ENCODE measurements around the gene DENND6A.
A peak's percentile ranks its signal among the peaks of the same experiment; 100 is the strongest.

Gene DENND6A

GRCh38 chr3:57598765-57599360 is 94.0 kb downstream of the DENND6A start:
- H3K9ac ChIP-seq (ENCODE audit: low read depth, low read length) = peak overlapping the region; percentile 25; the same call in 1 of the 2 replicates
- peaks cover 14% of the 10 kb centered on the region for H3K36me3 ChIP-seq (ENCODE audit: control insufficient read depth, insufficient read depth, low read length)
- H3K27ac ChIP-seq (ENCODE audit: low read depth, low read length) = peak overlapping the region; percentile 99

GRCh38 chr3:57597127-57597923 is 95.6 kb downstream of the DENND6A start, which contains the start of gene ARF4:
Gene ARF4 (minus strand): TSS chr3:57597344. CDS start chr3:57597140, 204 bp downstream.
- Histone ChIP-seq H3K27me3 (ENCODE audit: control insufficient read depth, insufficient read depth, low read length) (no peaks in the 10 kb centered on the region), H3K9me3 (ENCODE audit: control insufficient read depth, insufficient read depth, low read length) (no peaks in the 10 kb centered on the region), H3K36me3 (ENCODE audit: control insufficient read depth, insufficient read depth, low read length) (peaks cover 22% of the 10 kb centered on the region), H3K4me3 (ENCODE audit: low read depth, low read length) (peak within 1 kb of the TSS; percentile 97), H3K27ac (ENCODE audit: low read depth, low read length) (peak within 1 kb of the TSS; percentile 99), H3K9ac (ENCODE audit: low read depth, low read length) (peak within 1 kb of the TSS; percentile 98), H3K4me1 (ENCODE audit: control insufficient read depth, insufficient read depth, low read length) (peaks cover 19% of the 10 kb centered on the region)

More at GRCh38 chr3:57598765-57599360, 94.0 kb downstream of the DENND6A start:
- Histone ChIP-seq H3K9me3 (ENCODE audit: control insufficient read depth, insufficient read depth, low read length) (no peaks in the 10 kb centered on the region), H3K27me3 (ENCODE audit: control insufficient read depth, insufficient read depth, low read length) (no peaks in the 10 kb centered on the region), H3K4me3 (ENCODE audit: low read depth, low read length) (peak overlapping the region; percentile 97), H3K4me1 (ENCODE audit: control insufficient read depth, insufficient read depth, low read length) (peaks cover 19% of the 10 kb centered on the region)

GRCh38 chr3:57596495-57597126 is 96.3 kb downstream of the DENND6A start:
- H3K4me1 ChIP-seq (ENCODE audit: control insufficient read depth, insufficient read depth, low read length) = peaks cover 19% of the 10 kb centered on the region
- H3K36me3 ChIP-seq (ENCODE audit: control insufficient read depth, insufficient read depth, low read length) = peaks cover 25% of the 10 kb centered on the region
- no peaks in the 10 kb centered on the region for H3K27me3 ChIP-seq (ENCODE audit: control insufficient read depth, insufficient read depth, low read length)
- H3K9ac ChIP-seq (ENCODE audit: low read depth, low read length) = peak overlapping the region; percentile 98
- H3K9me3 ChIP-seq (ENCODE audit: control insufficient read depth, insufficient read depth, low read length) = no peaks in the 10 kb centered on the region
- H3K4me3 ChIP-seq (ENCODE audit: low read depth, low read length) = peak overlapping the region; percentile 97
- peak overlapping the region; percentile 99 for H3K27ac ChIP-seq (ENCODE audit: low read depth, low read length)

GRCh38 chr3:57594576-57594975 is 98.3 kb downstream of the DENND6A start:
- Histone ChIP-seq H3K9me3 (ENCODE audit: control insufficient read depth, insufficient read depth, low read length) (no peaks in the 10 kb centered on the region), H3K27ac (ENCODE audit: low read depth, low read length) (no peak overlapping the region), H3K4me1 (ENCODE audit: control insufficient read depth, insufficient read depth, low read length) (peaks cover 19% of the 10 kb centered on the region), H3K4me3 (ENCODE audit: low read depth, low read length) (peak overlapping the region; percentile 97; the same call in 1 of the 2 replicates), H3K9ac (ENCODE audit: low read depth, low read length) (no peak overlapping the region; the same call in 1 of the 2 replicates), H3K27me3 (ENCODE audit: control insufficient read depth, insufficient read depth, low read length) (no peaks in the 10 kb centered on the region), H3K36me3 (ENCODE audit: control insufficient read depth, insufficient read depth, low read length) (peaks cover 25% of the 10 kb centered on the region)

- no peak overlapping the region for H3K27ac ChIP-seq (ENCODE audit: low read depth, low read length)
- H3K9me3 ChIP-seq (ENCODE audit: control insufficient read depth, insufficient read depth, low read length) = no peaks in the 10 kb centered on the region
- peaks cover 19% of the 10 kb centered on the region for H3K4me1 ChIP-seq (ENCODE audit: control insufficient read depth, insufficient read depth, low read length)
- H3K27me3 ChIP-seq (ENCODE audit: control insufficient read depth, insufficient read depth, low read length) = no peaks in the 10 kb centered on the region
- no peak overlapping the region for H3K9ac ChIP-seq (ENCODE audit: low read depth, low read length)
- peaks cover 25% of the 10 kb centered on the region for H3K36me3 ChIP-seq (ENCODE audit: control insufficient read depth, insufficient read depth, low read length)
- H3K4me3 ChIP-seq (ENCODE audit: low read depth, low read length) = 0 out of 2 replicates have a peak overlapping the region, but pooled peaks have one; percentile 97
Measured at GRCh38 chr3:57594144-57594543, 98.7 kb downstream of the DENND6A start.

- Histone ChIP-seq H3K27ac (ENCODE audit: low read depth, low read length) (no peak overlapping the region), H3K4me1 (ENCODE audit: control insufficient read depth, insufficient read depth, low read length) (peaks cover 15% of the 10 kb centered on the region; the same call in 1 of the 2 replicates), H3K36me3 (ENCODE audit: control insufficient read depth, insufficient read depth, low read length) (peaks cover 25% of the 10 kb centered on the region), H3K4me3 (ENCODE audit: low read depth, low read length) (no peak overlapping the region), H3K9me3 (ENCODE audit: control insufficient read depth, insufficient read depth, low read length) (no peaks in the 10 kb centered on the region), H3K27me3 (ENCODE audit: control insufficient read depth, insufficient read depth, low read length) (no peaks in the 10 kb centered on the region), H3K9ac (ENCODE audit: low read depth, low read length) (no peak overlapping the region)
Measured at GRCh38 chr3:57592306-57592705, 100.6 kb downstream of the DENND6A start.

- no peak overlapping the region for H3K4me3 ChIP-seq (ENCODE audit: low read depth, low read length)
- no peaks in the 10 kb centered on the region for H3K9me3 ChIP-seq (ENCODE audit: control insufficient read depth, insufficient read depth, low read length)
- no peak overlapping the region for H3K27ac ChIP-seq (ENCODE audit: low read depth, low read length)
- no peak overlapping the region for H3K9ac ChIP-seq (ENCODE audit: low read depth, low read length)
- no peaks in the 10 kb centered on the region for H3K27me3 ChIP-seq (ENCODE audit: control insufficient read depth, insufficient read depth, low read length)
- peaks cover 24% of the 10 kb centered on the region for H3K36me3 ChIP-seq (ENCODE audit: control insufficient read depth, insufficient read depth, low read length)
- no peaks in the 10 kb centered on the region for H3K4me1 ChIP-seq (ENCODE audit: control insufficient read depth, insufficient read depth, low read length)
Measured at GRCh38 chr3:57587905-57588304, 105.0 kb downstream of the DENND6A start.

GRCh38 chr3:57586778-57587177 is 106.1 kb downstream of the DENND6A start:
- H3K27ac ChIP-seq (ENCODE audit: low read depth, low read length) = no peak overlapping the region
- H3K4me3 ChIP-seq (ENCODE audit: low read depth, low read length) = no peak overlapping the region
- H3K9me3 ChIP-seq (ENCODE audit: control insufficient read depth, insufficient read depth, low read length) = no peaks in the 10 kb centered on the region
- H3K9ac ChIP-seq (ENCODE audit: low read depth, low read length) = no peak overlapping the region
- H3K4me1 ChIP-seq (ENCODE audit: control insufficient read depth, insufficient read depth, low read length) = no peaks in the 10 kb centered on the region
- H3K27me3 ChIP-seq (ENCODE audit: control insufficient read depth, insufficient read depth, low read length) = no peaks in the 10 kb centered on the region
- peaks cover 26% of the 10 kb centered on the region for H3K36me3 ChIP-seq (ENCODE audit: control insufficient read depth, insufficient read depth, low read length)

GRCh38 chr3:57583544-57583943 is 109.3 kb downstream of the DENND6A start:
- H3K9me3 ChIP-seq (ENCODE audit: control insufficient read depth, insufficient read depth, low read length) = no peaks in the 10 kb centered on the region
- H3K27me3 ChIP-seq (ENCODE audit: control insufficient read depth, insufficient read depth, low read length) = no peaks in the 10 kb centered on the region
- no peak overlapping the region for H3K4me3 ChIP-seq (ENCODE audit: low read depth, low read length)
- H3K36me3 ChIP-seq (ENCODE audit: control insufficient read depth, insufficient read depth, low read length) = peaks cover 52% of the 10 kb centered on the region
- H3K4me1 ChIP-seq (ENCODE audit: control insufficient read depth, insufficient read depth, low read length) = no peaks in the 10 kb centered on the region
- no peak overlapping the region for H3K9ac ChIP-seq (ENCODE audit: low read depth, low read length)
- no peak overlapping the region for H3K27ac ChIP-seq (ENCODE audit: low read depth, low read length)

GRCh38 chr3:57582474-57583168 is 110.3 kb downstream of the DENND6A start:
- no peak overlapping the region for H3K9ac ChIP-seq (ENCODE audit: low read depth, low read length)
- no peak overlapping the region for H3K4me3 ChIP-seq (ENCODE audit: low read depth, low read length)
- no peaks in the 10 kb centered on the region for H3K9me3 ChIP-seq (ENCODE audit: control insufficient read depth, insufficient read depth, low read length)
- no peaks in the 10 kb centered on the region for H3K27me3 ChIP-seq (ENCODE audit: control insufficient read depth, insufficient read depth, low read length)
- peaks cover 60% of the 10 kb centered on the region for H3K36me3 ChIP-seq (ENCODE audit: control insufficient read depth, insufficient read depth, low read length)
- H3K4me1 ChIP-seq (ENCODE audit: control insufficient read depth, insufficient read depth, low read length) = no peaks in the 10 kb centered on the region
- no peak overlapping the region for H3K27ac ChIP-seq (ENCODE audit: low read depth, low read length)
